IMR-90 (cell line): ENCODE data around the gene TMEM218. TPM values are rescaled to one million over a fixed set of nuclear protein-coding genes. Genes with fewer than 3 reads are reported as not detected.

Experiments used
- ATAC-seq: fragments of 200-7000 bp; cut with Tn5 transposase; 2 replicates; pipeline ENCODE4 v1.9.1; 2020; ENCODE audit warnings: low read depth, mild to moderate bottlenecking, moderate library complexity
- BruUV-seq: library from RNA; stranded (reverse); fragments of 400-500 nt; replicated peaks from 2 replicates; lab custom pipeline; 2021; lab: Mats Ljungman, UMichigan
- CTCF ChIA-PET: fragments of 300-600 bp; formaldehyde crosslinking; extraction: SDS; loops from one replicate; lab custom pipeline; 2021; ENCODE audit warnings: antibody characterized with exemption; lab: Yijun Ruan, JAX
- POLR2A ChIA-PET: fragments of 300-600 bp; sonication (Branson Sonifier 250); formaldehyde crosslinking; loops from one replicate; lab custom pipeline; 2022; ENCODE audit warnings: antibody characterized with exemption; ENCODE audit not compliant: unreplicated experiment; lab: Charles Lee
- DNase-seq: peaks from one replicate; pipeline ENCODE4 v3.0.0; 2013
- H2AFZ ChIP-seq: replicated peaks from 2 replicates; pipeline ENCODE3; 2013; ENCODE audit warnings: low read length, mild to moderate bottlenecking; ENCODE audit not compliant: poor library complexity
- H2AK5ac ChIP-seq: 2 replicates; pipeline ENCODE4 v1.6.1; 2013; ENCODE audit warnings: low read depth, low read length, inconsistent platforms
- H2AK9ac ChIP-seq: replicated peaks from 2 replicates; pipeline ENCODE3; 2013; ENCODE audit warnings: mild to moderate bottlenecking, low read depth, low read length, moderate library complexity; ENCODE audit not compliant: poor library complexity
- H2BK120ac ChIP-seq: 2 replicates; pipeline ENCODE4 v1.6.1; 2013; ENCODE audit warnings: low read depth, low read length, inconsistent platforms
- H2BK15ac ChIP-seq: 3 replicates; pipeline ENCODE4 v1.6.1; 2013; ENCODE audit warnings: low read depth, low read length, inconsistent platforms
- H2BK20ac ChIP-seq: 2 replicates; pipeline ENCODE4 v1.6.1; 2013; ENCODE audit warnings: low read depth, mild to moderate bottlenecking, inconsistent platforms, low read length, moderate library complexity
- H2BK5ac ChIP-seq: 2 replicates; pipeline ENCODE4 v1.6.1; 2013; ENCODE audit warnings: mild to moderate bottlenecking, low read depth, low read length, inconsistent platforms; ENCODE audit not compliant: poor library complexity, severe bottlenecking
- H3K14ac ChIP-seq: replicated peaks from 2 replicates; pipeline ENCODE4 v1.6.1; 2013; ENCODE audit warnings: low read depth, low read length, inconsistent platforms
- H3K18ac ChIP-seq: 2 replicates; pipeline ENCODE4 v1.6.1; 2013; ENCODE audit warnings: low read depth, low read length, control low read depth
- H3K23ac ChIP-seq: 2 replicates; pipeline ENCODE4 v1.6.1; 2013; ENCODE audit warnings: low read depth, low read length, inconsistent platforms
- H3K27ac ChIP-seq: 2 replicates; pipeline ENCODE4 v1.5.1; 2013; ENCODE audit warnings: mild to moderate bottlenecking, control low read depth, low read length; ENCODE audit not compliant: insufficient read depth
- H3K27me3 ChIP-seq: 2 replicates; pipeline ENCODE4 v1.6.1; 2013; ENCODE audit warnings: low read length; ENCODE audit not compliant: control insufficient read depth, insufficient read depth
- H3K36me3 ChIP-seq: 2 replicates; pipeline ENCODE4 v1.6.1; 2013; ENCODE audit warnings: low read length, mixed read lengths; ENCODE audit not compliant: control insufficient read depth, insufficient read depth
- H3K4ac ChIP-seq: 2 replicates; pipeline ENCODE4 v1.6.1; 2013; ENCODE audit warnings: low read depth, low read length, inconsistent platforms
- H3K4me1 ChIP-seq: 2 replicates; pipeline ENCODE4 v1.6.1; 2013; ENCODE audit warnings: low read length, mixed read lengths; ENCODE audit not compliant: control insufficient read depth, insufficient read depth
- H3K4me2 ChIP-seq: 2 replicates; pipeline ENCODE4 v1.6.1; 2013; ENCODE audit warnings: low read depth, mild to moderate bottlenecking, control low read depth, low read length, moderate library complexity
- H3K4me3 ChIP-seq: 2 replicates; pipeline ENCODE4 v1.5.1; 2013; ENCODE audit warnings: low read depth, mild to moderate bottlenecking, control low read depth, low read length, moderate library complexity; ENCODE audit not compliant: insufficient read depth
- H3K56ac ChIP-seq: 2 replicates; pipeline ENCODE4 v1.6.1; 2013; ENCODE audit warnings: low read length, inconsistent platforms; ENCODE audit not compliant: insufficient read depth; ENCODE audit errors: extremely low read depth
- H3K79me1 ChIP-seq, 2 experiments: 2 replicates each; pipeline ENCODE4 v1.6.1; 2013; ENCODE audit warnings: low read length in 2 of 2, inconsistent platforms in 1 of 2, low read depth in 1 of 2
- H3K9ac ChIP-seq: 2 replicates; pipeline ENCODE4 v1.6.1; 2013; ENCODE audit warnings: low read depth, low read length, control low read depth
- H3K9me1 ChIP-seq: 2 replicates; pipeline ENCODE4 v1.6.1; 2013; ENCODE audit warnings: low read length, inconsistent platforms; ENCODE audit not compliant: insufficient read depth
- H3K9me3 ChIP-seq: 2 replicates; pipeline ENCODE4 v1.6.1; 2013; ENCODE audit warnings: low read length; ENCODE audit not compliant: control insufficient read depth, insufficient read depth
- H4K20me1 ChIP-seq: 2 replicates; pipeline ENCODE4 v1.6.1; 2013; ENCODE audit warnings: low read length, inconsistent platforms; ENCODE audit not compliant: insufficient read depth
- H4K5ac ChIP-seq: 2 replicates; pipeline ENCODE4 v1.6.1; 2013; ENCODE audit warnings: mild to moderate bottlenecking, low read depth, low read length, control low read depth
- H4K8ac ChIP-seq, 2 experiments: 2 replicates each; pipeline ENCODE4 v1.6.1; 2013; ENCODE audit warnings: low read depth in 2 of 2, low read length in 2 of 2, control low read depth in 1 of 2, inconsistent platforms in 1 of 2
- H4K91ac ChIP-seq: 2 replicates; pipeline ENCODE4 v1.6.1; 2013; ENCODE audit warnings: low read depth, low read length, inconsistent platforms; ENCODE audit not compliant: insufficient read depth
- BHLHE40 ChIP-seq: fragments of 150-350 bp; IDR thresholded peaks from 2 replicates; pipeline ENCODE4 v1.6.1; 2016; ENCODE audit warnings: mild to moderate bottlenecking, low read depth, low read length
- CEBPB ChIP-seq: IDR thresholded peaks from 2 replicates; pipeline ENCODE4 v1.6.1; 2012; ENCODE audit warnings: low read depth, low read length, improper control_type of control experiment
- CHD1 ChIP-seq: IDR thresholded peaks from 2 replicates; pipeline ENCODE4 v1.6.1; 2012; ENCODE audit warnings: low read depth, low read length, improper control_type of control experiment
- CTCF ChIP-seq: conservative IDR thresholded peaks from 2 replicates; pipeline ENCODE4 v1.5.1; 2012; ENCODE audit warnings: mild to moderate bottlenecking, low read depth, low read length, improper control_type of control experiment
- FOS ChIP-seq: fragments of 150-350 bp; IDR thresholded peaks from 2 replicates; pipeline ENCODE4 v1.6.1; 2016; ENCODE audit warnings: low read depth, low read length
- MAFK ChIP-seq: IDR thresholded peaks from 2 replicates; pipeline ENCODE4 v1.6.1; 2012; ENCODE audit warnings: low read depth, low read length, improper control_type of control experiment
- MAZ ChIP-seq: IDR thresholded peaks from 2 replicates; pipeline ENCODE4 v1.6.1; 2012; ENCODE audit warnings: low read depth, mild to moderate bottlenecking, low read length, improper control_type of control experiment, moderate library complexity, borderline replicate concordance
- MXI1 ChIP-seq: IDR thresholded peaks from 2 replicates; pipeline ENCODE4 v1.6.1; 2012; ENCODE audit warnings: low read depth, mild to moderate bottlenecking, low read length, moderate library complexity, borderline replicate concordance
- NFE2L2 ChIP-seq: fragments of 150-350 bp; IDR thresholded peaks from 2 replicates; pipeline ENCODE4 v1.6.1; 2016; ENCODE audit warnings: low read depth, mild to moderate bottlenecking, low read length
- POLR2A ChIP-seq: IDR thresholded peaks from 2 replicates; pipeline ENCODE4 v1.6.1; 2012; ENCODE audit warnings: mild to moderate bottlenecking, low read depth, low read length
- RAD21 ChIP-seq: IDR thresholded peaks from 2 replicates; pipeline ENCODE4 v1.6.1; 2012; ENCODE audit warnings: low read length, improper control_type of control experiment
- RCOR1 ChIP-seq: IDR thresholded peaks from 2 replicates; pipeline ENCODE4 v1.6.1; 2012; ENCODE audit warnings: mild to moderate bottlenecking, low read length, improper control_type of control experiment; ENCODE audit not compliant: insufficient replicate concordance
- RFX5 ChIP-seq: IDR thresholded peaks from 2 replicates; pipeline ENCODE4 v1.8.0; 2012; ENCODE audit warnings: low read depth, mild to moderate bottlenecking, low read length, moderate library complexity
- SMC3 ChIP-seq: fragments of 150-350 bp; IDR thresholded peaks from 2 replicates; pipeline ENCODE4 v1.6.1; 2016; ENCODE audit warnings: low read depth, mild to moderate bottlenecking, antibody characterized with exemption, low read length, moderate library complexity
- USF2 ChIP-seq: fragments of 150-350 bp; IDR thresholded peaks from 2 replicates; pipeline ENCODE4 v1.6.1; 2017; ENCODE audit warnings: mild to moderate bottlenecking, antibody characterized with exemption, low read length, low read depth
- WGBS, 2 experiments: methylation state at CpG; one replicate each; pipeline versions ENCODE4 v1.1.5 to v1.1.7; 2013; ENCODE audit warnings: missing lambda C conversion rate in 2 of 2; ENCODE audit not compliant: insufficient read length in 1 of 2; ENCODE audit errors: extremely low coverage in 2 of 2; 5-methylcytosine and 5-hydroxymethylcytosine counted together
- dilution Hi-C: fragments of 300-500 bp; cut with HindIII; formaldehyde crosslinking; loops from one replicate; pipeline ENCODE4 v1.14.3; 2018; ENCODE audit warnings: low sequenced_read_pairs; ENCODE audit not compliant: unreplicated experiment
- in situ Hi-C: fragments of 300-500 bp; cut with MboI; formaldehyde crosslinking; loops from 3 replicates; pipeline ENCODE4 v1.14.3; 2019; ENCODE audit warnings: low sequenced_read_pairs, inconsistent platforms, mixed read lengths
- intact Hi-C: fragments of 100-400 bp; cut with micrococcal nuclease; formaldehyde crosslinking; loops from 2 replicates; pipeline ENCODE4 v1.10.0; 2022
- polyA plus RNA-seq, 3 experiments: library from polyadenylated mRNA; depleted of rRNA; stranded (reverse); fragments of >200 nt; gene quantifications; 2 replicates each; pipeline ENCODE4 v1.2.3, GENCODE V29; 2012; ENCODE audit warnings: low replicate concordance in 1 of 3
- total RNA-seq: library from RNA; depleted of rRNA; stranded (reverse); fragments of >200 nt; gene quantifications from 2 replicates; pipeline ENCODE4 v1.2.3, GENCODE V29; 2012
- TF ChIP-seq, protein P1 (sequence below): fragments of 150-350 bp; IDR thresholded peaks from 2 replicates; pipeline ENCODE4 v1.6.1; 2016; ENCODE audit warnings: low read depth, mild to moderate bottlenecking, low read length, moderate library complexity, borderline replicate concordance

The TMEM218 gene
- total and polyA plus RNA-seq, 2 of the 4 experiments (the other 2 are of a cell fraction) = 19.4 to 23.0 TPM

DNA sequence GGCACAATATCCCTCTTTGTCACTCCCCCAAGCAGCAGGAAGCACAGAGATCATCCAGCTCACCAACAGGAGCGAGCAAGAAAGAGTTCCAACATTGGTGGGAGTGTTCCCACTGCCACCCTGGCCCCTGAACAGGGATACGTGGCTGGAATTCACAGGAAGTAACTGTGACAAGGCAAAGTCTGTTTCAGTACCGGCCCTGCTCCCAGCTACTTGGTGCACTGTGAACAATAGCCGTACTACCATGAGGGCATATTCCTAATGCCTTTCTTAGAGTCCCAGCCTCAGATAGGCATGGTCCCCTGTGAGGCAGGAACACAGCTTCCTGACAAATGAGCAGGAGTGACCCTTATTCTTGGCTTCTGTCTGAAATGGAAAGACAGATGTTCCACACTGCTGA lies 50.1 kb downstream of the TMEM218 start:
- H4K91ac ChIP-seq = no peak overlapping the region
- H3K23ac ChIP-seq = no peak overlapping the region
- peaks cover 3% of the 10 kb centered on the region; the same call in 1 of the 2 replicates for H3K4me1 ChIP-seq
- no peak overlapping the region for H4K8ac ChIP-seq
- H3K4me3 ChIP-seq = no peak overlapping the region
- DNase-seq = no peak
- intact Hi-C loops = no loop called here
- no peaks in the 10 kb centered on the region; a peak in 1 of 4 replicates for H3K79me1 ChIP-seq
- no peak overlapping the region for H3K56ac ChIP-seq
- no peak overlapping the region for H2AK5ac ChIP-seq
- no peak overlapping the region for H4K5ac ChIP-seq
- CTCF ChIA-PET = no interaction called here
- H3K27ac ChIP-seq = no peak overlapping the region
- H2BK15ac ChIP-seq = no peak overlapping the region
- H3K4ac ChIP-seq = no peak overlapping the region
- no peak overlapping the region for H2BK20ac ChIP-seq
- no peak overlapping the region for H2AK9ac ChIP-seq
- H4K20me1 ChIP-seq = no peaks in the 10 kb centered on the region
- H2AFZ ChIP-seq = no peak overlapping the region
- TF ChIP-seq USF2 (no peak), NFE2L2 (no peak), CEBPB (no peak), CHD1 (no peak), BHLHE40 (no peak), RFX5 (no peak), CTCF (no peak), MXI1 (no peak), SMC3 (no peak), RCOR1 (no peak), POLR2A (no peak), RAD21 (no peak), FOS (no peak), MAFK (no peak), MAZ (no peak)
- TF ChIP-seq, protein P1, sequence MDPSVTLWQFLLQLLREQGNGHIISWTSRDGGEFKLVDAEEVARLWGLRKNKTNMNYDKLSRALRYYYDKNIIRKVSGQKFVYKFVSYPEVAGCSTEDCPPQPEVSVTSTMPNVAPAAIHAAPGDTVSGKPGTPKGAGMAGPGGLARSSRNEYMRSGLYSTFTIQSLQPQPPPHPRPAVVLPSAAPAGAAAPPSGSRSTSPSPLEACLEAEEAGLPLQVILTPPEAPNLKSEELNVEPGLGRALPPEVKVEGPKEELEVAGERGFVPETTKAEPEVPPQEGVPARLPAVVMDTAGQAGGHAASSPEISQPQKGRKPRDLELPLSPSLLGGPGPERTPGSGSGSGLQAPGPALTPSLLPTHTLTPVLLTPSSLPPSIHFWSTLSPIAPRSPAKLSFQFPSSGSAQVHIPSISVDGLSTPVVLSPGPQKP = no peak
- no peak for ATAC-seq
- POLR2A ChIA-PET = no interaction called here
- no TSS peak for BruUV-seq
- no peak overlapping the region for H2BK120ac ChIP-seq
- no peak overlapping the region for H3K14ac ChIP-seq
- no peaks in the 10 kb centered on the region for H3K27me3 ChIP-seq
- no peak overlapping the region for H2BK5ac ChIP-seq
- H3K9me3 ChIP-seq = no peaks in the 10 kb centered on the region
- dilution Hi-C loops = no loop called here
- H3K4me2 ChIP-seq = no peak overlapping the region
- no peak overlapping the region for H3K18ac ChIP-seq
- no peak overlapping the region for H3K9ac ChIP-seq
- in situ Hi-C loops = no loop called here
- WGBS, 2 experiments = 90% methylated on average over 2 of the region's 4 CpGs; no CpG with 5 or more reads in 1 of the 2 experiments
- H3K36me3 ChIP-seq = no peaks in the 10 kb centered on the region
- H3K9me1 ChIP-seq = peaks cover 3% of the 10 kb centered on the region; the same call in 1 of the 2 replicates
